HG03139 (cell line): Measurements from ENCODE around the gene TFAP2C.

Experiments
- ATAC-seq: cut with Tn5 transposase; IDR thresholded peaks from one replicate; pipeline ENCODE4 v1.9.1; 2021; ENCODE audit not compliant: unreplicated experiment

The TFAP2C gene

GRCh38 chr20:56628873-56629463 is at the start of gene TFAP2C:
Gene TFAP2C, plus strand, starts transcription at chr20:56629306. Its CDS starts 239 bp downstream, at chr20:56629545.
- no peak for ATAC-seq

DNA sequence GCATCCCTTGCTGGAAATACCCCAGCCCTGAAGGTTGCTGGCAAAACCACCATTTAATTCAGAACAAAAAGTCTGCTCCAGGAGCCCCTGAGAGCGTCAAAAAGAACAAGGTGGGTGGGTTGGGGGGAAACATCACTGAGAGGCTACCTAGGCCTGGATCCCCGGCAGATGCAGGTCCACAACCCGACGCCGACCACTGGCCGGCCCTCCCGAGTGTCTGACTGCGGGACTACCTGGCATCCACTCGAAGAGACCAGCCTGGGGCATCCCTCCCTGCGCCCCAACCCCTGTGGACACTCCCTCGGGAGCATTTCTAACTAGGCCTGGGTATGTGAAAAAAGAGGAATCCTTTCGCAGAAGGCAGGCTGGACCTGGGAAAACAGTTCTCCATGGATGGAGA is 48.9 kb upstream of the TFAP2C start:
- no peak for ATAC-seq

- ATAC-seq: no peak
Observed at GRCh38 chr20:56581701-56582100, 47.4 kb upstream of the TFAP2C start.

GRCh38 chr20:56582542-56582941 is 46.6 kb upstream of the TFAP2C start:
- ATAC-seq: no peak

DNA sequence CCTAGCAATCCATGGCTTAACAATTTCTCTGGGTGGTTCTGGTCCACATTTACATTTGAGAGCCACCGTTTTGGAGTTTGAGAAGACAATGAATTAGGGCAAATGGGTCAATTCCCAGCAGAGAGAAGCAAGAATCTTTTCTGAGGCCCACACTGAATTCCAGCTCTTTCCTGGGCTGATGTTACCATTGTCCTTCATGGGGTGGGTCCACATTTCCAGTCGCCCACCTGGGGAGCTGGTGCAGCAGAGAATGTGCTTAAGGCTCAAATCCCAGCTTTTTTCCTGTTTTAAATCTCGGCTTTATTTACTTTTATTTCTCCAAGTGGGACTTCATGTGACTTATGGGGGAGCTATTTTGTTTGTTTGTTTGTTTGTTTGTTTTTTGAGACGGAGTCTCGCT is 44.2 kb upstream of the TFAP2C start:
- ATAC-seq: no peak

GRCh38 chr20:56587307-56588041 is 41.6 kb upstream of the TFAP2C start:
- ATAC-seq: no peak

DNA sequence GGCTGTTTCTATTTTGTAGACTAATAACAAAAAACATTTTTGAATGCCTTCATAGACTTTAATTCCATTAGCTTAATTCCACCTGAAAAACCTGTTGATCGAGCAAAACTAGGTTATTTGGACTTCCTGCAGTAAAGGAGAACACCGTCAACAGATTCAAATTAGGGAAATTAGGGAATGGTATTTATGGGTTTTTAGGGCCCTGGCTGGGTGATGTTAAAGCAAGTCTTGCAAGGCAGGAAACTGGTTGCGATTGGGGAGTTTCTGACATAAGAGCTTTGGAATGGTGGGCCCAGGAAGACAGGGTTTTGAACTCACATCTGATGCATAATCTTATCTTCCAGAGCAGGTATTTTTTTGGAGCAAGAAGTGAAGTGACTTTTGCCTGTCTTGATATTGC is 40.1 kb upstream of the TFAP2C start:
- no peak for ATAC-seq

DNA sequence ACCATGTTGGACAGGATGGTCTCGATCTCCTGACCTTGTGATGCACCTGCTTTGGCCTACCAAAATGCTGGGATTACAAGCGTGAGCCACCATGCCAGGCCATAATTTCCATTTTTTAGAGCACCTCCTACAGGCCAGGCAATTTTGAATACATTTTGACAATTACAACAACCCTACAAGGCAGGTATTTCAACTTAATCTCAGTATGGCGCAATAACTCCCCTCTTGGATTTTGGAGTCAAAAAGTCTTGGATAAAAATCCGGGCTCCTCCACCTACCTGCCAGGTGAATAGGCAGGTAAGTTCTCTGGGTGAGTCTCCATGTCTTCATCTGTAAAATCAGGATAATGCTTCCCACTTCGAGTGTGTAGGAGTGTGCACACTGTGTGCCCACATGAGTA is 39.5 kb upstream of the TFAP2C start:
- no peak for ATAC-seq

DNA sequence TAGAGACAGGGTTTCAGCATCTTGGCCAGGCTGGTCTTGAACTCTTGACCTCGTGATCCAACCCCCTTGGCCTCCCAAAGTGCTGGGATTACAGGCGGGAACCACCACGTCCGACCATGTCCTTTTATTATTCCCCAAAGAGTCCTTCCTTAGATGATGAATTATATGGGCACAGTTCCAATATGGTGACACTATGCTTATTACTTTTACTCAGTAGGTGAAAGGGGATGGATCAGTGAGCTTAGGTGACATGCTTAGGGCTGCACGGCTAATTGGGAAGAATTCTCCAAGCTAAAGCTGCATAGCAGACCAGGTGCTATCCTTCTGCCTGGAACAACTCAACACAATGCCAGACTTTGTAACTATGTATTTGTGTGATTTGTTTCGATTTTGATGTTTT is 38.2 kb upstream of the TFAP2C start:
- ATAC-seq: no peak

GRCh38 chr20:56592211-56592610 is 36.9 kb upstream of the TFAP2C start:
- ATAC-seq: no peak

GRCh38 chr20:56592817-56593216 is 36.3 kb upstream of the TFAP2C start:
- ATAC-seq: no peak

DNA sequence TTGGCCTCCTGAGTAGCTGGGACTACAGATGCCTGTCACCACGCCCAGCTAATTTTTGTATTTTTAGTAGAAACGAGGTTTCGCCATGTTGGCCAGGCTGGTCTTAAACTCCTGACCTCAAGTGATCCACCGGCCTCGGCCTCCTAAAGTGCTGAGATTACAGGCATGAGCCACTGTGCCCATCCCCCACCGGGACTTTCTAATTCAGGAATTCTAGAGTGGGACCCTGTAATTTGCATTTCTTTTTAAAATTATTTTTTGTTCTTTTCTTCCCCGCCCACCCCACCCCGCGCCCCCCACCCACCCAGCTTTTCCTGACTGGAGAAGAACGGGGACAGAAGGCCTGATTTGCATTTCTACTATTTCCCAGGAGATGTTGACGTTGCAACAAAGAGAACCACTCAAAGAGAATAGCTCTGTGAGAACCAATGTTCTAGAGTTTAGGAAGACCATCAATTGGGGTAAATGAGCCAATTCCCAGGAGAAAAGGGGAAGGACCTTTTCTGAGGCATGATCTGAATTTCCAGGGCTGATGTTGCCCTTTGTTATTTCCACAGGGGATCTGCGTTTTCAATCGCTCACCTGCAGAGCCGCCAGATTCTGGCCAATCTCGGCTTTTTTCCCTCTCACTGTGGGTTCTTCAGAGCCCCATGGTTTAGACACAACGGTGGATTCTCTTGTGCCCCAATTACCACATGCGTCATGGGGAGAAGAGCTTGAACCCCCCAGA is 33.2 kb upstream of the TFAP2C start:
- no peak for ATAC-seq

DNA sequence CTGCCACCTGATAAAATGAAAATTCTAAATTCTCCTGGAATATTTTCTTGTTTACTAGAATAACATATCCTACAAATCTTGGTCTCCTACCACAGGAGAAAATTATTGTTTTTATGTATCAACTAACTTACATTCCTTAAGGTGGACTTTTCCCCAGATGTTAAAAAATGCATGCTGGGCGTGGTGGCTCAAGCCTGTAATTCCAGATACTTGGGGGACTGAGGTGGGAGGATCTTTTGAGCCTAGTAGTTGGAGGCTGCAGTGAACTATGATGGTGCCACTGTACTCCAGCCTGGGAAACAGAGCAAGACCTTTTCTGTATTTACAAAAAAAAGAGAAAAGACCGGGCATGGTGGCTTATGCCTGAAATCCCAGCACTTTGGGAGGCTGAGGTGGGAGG is 27.9 kb upstream of the TFAP2C start:
- ATAC-seq: no peak

- no peak for ATAC-seq
Observed at GRCh38 chr20:56604673-56605072, 24.4 kb upstream of the TFAP2C start.

GRCh38 chr20:56605261-56605996 is 23.7 kb upstream of the TFAP2C start:
- no peak for ATAC-seq

GRCh38 chr20:56606174-56606945 is 22.7 kb upstream of the TFAP2C start:
- no peak for ATAC-seq

DNA sequence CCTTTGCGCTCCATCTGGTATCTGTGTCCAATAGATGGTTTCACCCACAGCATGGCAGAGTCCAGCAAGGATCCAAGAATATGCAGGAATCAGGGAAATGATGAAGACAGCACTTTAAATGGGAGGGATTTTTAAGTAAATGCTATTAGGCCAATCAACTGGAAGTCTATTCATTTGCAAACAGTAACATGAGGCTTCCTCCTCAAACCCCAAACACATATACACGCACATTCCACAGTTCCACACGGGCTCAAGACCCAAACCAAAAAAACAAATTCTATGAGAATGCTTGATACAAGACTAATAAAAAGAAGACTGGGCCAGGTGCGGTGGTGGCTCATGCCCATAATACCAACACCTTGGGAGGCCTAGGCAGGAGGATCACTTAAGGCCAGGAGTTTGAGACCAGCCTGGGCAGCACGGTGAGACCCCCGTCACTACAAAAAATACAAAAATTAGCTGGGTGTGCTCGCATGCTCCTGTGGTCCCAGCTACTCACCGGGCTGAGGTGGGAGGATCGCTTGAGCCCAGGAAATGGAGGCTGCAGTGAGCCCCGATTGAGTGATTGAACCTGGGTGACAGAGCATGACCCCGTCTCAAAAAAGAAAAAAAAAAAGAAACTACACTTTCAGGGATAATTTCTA is 21.9 kb upstream of the TFAP2C start:
- ATAC-seq: no peak

GRCh38 chr20:56608376-56608775 is 20.7 kb upstream of the TFAP2C start:
- ATAC-seq: no peak

- no peak for ATAC-seq
Observed at GRCh38 chr20:56609321-56609720, 19.8 kb upstream of the TFAP2C start.

- ATAC-seq: no peak
Observed at GRCh38 chr20:56610098-56610497, 19.0 kb upstream of the TFAP2C start.
